HT-29 (cell line): Measurements from ENCODE around the gene FBLN1. TPM values are rescaled to one million over a fixed set of nuclear protein-coding genes. Genes with fewer than 3 reads are reported as not detected.

ENCODE experiments used
- DNase-seq: peaks from one replicate; pipeline ENCODE4 v3.0.0-alpha.2; 2015; ENCODE audit warnings: low spot score
- total RNA-seq: library from RNA; depleted of rRNA; stranded (reverse); fragments of >200 nt; shearing (Covaris generic); gene quantifications from 2 replicates; pipeline ENCODE4 v1.2.3, GENCODE V29; 2014

Gene FBLN1
- total RNA-seq, 1 experiment from 2014 or later = 0.43 TPM

GRCh38 chr22:45503050-45503815, 550 bp downstream of the FBLN1 start:
- DNase-seq = no peak

GRCh38 chr22:45503816-45504372, 1.2 kb downstream of the FBLN1 start:
- DNase-seq = no peak

GRCh38 chr22:45504373-45505341, 2.0 kb downstream of the FBLN1 start:
- DNase-seq = no peak

- no peak for DNase-seq
Observed at GRCh38 chr22:45505991-45506747, 3.5 kb downstream of the FBLN1 start.

GRCh38 chr22:45506816-45507360, 4.2 kb downstream of the FBLN1 start:
- DNase-seq = no peak

- DNase-seq = no peak
Observed at GRCh38 chr22:45507798-45508197, 5.1 kb downstream of the FBLN1 start.

GRCh38 chr22:45508814-45509213, 6.1 kb downstream of the FBLN1 start:
- no peak for DNase-seq

GRCh38 chr22:45510376-45511232, 7.9 kb downstream of the FBLN1 start:
- DNase-seq = no peak

- no peak for DNase-seq
Observed at GRCh38 chr22:45511847-45512261, 9.2 kb downstream of the FBLN1 start.

- DNase-seq = no peak
Observed at GRCh38 chr22:45512363-45512762, 9.7 kb downstream of the FBLN1 start.

GRCh38 chr22:45515676-45516075, 13.0 kb downstream of the FBLN1 start:
- no peak for DNase-seq

GRCh38 chr22:45516163-45516562, 13.5 kb downstream of the FBLN1 start:
- DNase-seq = no peak

- DNase-seq = no peak
Observed at GRCh38 chr22:45516923-45517675, 14.4 kb downstream of the FBLN1 start.

GRCh38 chr22:45518136-45518535, 15.5 kb downstream of the FBLN1 start:
- no peak for DNase-seq

- no peak for DNase-seq
Observed at GRCh38 chr22:45518580-45518991, 15.9 kb downstream of the FBLN1 start.

- no peak for DNase-seq
Observed at GRCh38 chr22:45521178-45521577, 18.5 kb downstream of the FBLN1 start.

- DNase-seq = no peak
Observed at GRCh38 chr22:45522462-45522861, 19.8 kb downstream of the FBLN1 start.

- no peak for DNase-seq
Observed at GRCh38 chr22:45524157-45524556, 21.5 kb downstream of the FBLN1 start.

- DNase-seq = no peak
Observed at GRCh38 chr22:45524966-45525365, 22.3 kb downstream of the FBLN1 start.
